Measurements from ENCODE around the gene S100A3. TPM values are rescaled to one million over a fixed set of nuclear protein-coding genes. Genes with fewer than 3 reads are reported as not detected.
"Not testable (repeated sequence)": the region's sequence is repeated elsewhere in the genome, so short reads cannot be mapped to it uniquely, and the experiment has no call there.

S100A3 gene
- total RNA-seq, 1 donor from 2014 or later: 0.79 TPM

DNA sequence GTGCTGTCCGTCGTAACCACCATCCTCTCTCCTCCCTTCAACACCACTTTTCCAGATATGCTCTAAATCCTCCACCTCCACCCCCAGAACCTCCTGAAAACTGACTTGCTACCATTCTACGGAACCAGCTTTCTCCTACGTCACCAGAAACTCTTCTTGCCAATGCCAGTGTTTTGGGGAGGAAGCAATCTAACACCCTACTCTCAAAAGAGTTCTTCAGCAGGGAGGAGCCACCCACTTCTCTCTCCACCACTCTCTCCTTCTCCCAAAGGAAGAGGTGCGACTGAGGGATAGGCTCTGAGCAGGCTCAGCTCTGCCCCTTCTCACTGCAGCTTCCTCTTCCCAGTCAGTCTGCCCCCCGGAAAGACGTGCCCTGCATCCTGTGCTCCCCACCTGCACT lies 22.6 kb upstream of the S100A3 start:
- intact Hi-C loops (cut with micrococcal nuclease): no loop called here
- no peak for ATAC-seq
- DNase-seq: no peak

- intact Hi-C loops (cut with micrococcal nuclease): no loop called here
- no peak for ATAC-seq
- no peak for DNase-seq
Measured at GRCh38 chr1:153570874-153571273, 21.8 kb upstream of the S100A3 start.

DNA sequence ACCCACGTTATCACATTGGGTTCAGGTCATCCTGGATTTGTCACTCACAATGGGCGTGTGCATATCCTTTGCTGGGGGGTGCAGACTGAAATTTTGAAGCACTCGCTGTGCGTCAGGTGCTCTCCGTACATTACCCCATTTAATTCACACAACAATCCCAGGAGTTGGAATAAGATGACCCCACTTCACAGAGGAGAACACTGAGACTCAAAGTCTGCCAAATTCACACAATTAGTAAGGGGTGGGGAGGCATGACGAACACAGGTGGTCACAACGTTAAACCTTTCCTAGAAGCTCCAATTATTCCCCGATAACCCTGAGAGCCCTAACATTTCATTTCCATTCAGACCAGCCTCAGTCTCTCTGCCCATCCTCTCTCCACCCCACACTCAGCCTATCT lies 20.4 kb upstream of the S100A3 start:
- ATAC-seq: no peak
- intact Hi-C loops (cut with micrococcal nuclease): no loop called here
- no peak for DNase-seq

DNA sequence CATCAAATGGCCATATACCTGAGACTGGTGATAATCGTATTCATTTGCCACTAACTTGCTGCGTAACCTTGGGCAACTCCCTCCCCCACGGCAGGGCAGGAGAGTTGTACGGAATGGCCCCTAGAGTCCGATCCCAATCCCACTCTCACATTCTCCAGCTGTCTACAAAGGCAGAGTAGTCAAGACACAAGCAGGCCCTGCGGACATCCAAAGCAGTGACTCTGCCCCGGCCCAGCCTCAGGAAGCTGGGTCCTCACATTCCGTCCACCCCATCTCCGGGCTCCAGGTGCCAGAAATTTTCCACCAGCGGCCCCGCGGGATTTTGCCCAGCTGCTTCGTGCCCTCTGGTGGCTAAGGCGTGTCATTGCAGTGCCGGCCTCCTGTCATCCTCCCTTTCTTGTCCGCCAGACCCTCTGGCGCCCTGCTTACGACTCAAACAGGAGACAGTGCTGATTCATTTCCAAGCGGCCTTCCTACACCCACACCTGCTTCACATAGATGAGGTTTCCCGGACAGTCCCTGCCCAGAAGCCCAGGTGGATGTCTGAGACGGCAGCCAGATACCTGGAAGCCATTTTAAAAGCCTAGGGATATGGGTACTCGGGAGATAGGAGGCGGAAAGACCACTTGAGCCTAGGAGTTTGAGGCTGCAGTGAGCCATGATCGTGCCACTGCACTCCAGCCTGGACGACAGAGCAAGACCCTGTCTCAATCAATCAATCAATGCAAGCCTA lies 19.5 kb upstream of the S100A3 start:
- DNase-seq: peak; percentile 92
- intact Hi-C loops (cut with micrococcal nuclease): no loop called here
- peak; percentile 36 for ATAC-seq

GRCh38 chr1:153567621-153568366 lies 18.7 kb upstream of the S100A3 start:
- intact Hi-C loops (cut with micrococcal nuclease): no loop called here
- ATAC-seq (no peak), DNase-seq (no peak)

- DNase-seq: peak; percentile 91
- ATAC-seq: peak; percentile 94
- intact Hi-C loops (cut with micrococcal nuclease): no loop called here
Measured at GRCh38 chr1:153566414-153567371, 17.6 kb upstream of the S100A3 start.

DNA sequence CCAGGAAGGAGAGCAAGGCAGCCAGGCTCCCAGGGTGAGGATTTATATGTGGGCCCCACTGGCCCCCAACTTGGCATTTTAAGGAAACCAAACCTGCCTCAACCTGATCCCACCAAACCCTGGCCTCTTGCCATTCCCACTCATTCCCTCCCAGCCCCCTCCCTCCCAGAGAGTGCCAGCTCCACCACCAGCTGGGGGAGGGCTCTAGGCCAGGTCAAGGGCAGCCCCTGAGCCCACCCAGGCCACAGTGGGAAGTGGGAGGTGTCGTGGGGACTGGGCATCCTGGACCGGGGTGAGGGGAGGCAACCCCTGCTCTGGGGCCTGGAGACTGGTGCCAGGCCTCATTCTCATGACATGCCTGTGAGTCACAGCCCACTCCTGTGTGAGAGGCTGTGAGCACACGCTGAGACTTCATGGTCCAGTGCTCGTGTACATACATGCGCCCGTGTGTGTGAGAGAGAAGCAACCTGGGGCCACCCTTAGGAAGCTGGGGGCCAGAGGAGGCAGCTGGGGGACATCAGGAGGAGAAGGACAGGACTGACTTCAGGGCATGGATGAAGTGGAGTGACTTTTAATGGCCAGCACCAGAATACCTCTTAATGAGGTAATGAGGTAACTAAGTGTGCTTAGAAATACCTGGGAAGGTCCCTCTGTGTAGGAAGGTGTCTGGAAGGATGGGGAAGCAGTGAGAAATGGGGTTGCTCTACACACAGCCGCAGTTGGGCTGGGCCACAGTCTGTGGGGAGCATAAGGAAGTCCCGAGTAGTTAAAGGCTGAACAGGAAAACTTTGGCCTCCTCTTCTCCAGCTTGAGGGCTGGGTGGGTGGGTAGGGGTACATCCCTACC lies 16.7 kb upstream of the S100A3 start, which contains the start of gene S100A2:
TSS of gene S100A2 (minus strand) at position 316 of the 846 bp plus-strand sequence. CDS start 1,967 bp downstream, outside the sequence.
- no peak for DNase-seq
- ATAC-seq: peak; percentile 28
- intact Hi-C loops (cut with micrococcal nuclease): no loop called here

DNA sequence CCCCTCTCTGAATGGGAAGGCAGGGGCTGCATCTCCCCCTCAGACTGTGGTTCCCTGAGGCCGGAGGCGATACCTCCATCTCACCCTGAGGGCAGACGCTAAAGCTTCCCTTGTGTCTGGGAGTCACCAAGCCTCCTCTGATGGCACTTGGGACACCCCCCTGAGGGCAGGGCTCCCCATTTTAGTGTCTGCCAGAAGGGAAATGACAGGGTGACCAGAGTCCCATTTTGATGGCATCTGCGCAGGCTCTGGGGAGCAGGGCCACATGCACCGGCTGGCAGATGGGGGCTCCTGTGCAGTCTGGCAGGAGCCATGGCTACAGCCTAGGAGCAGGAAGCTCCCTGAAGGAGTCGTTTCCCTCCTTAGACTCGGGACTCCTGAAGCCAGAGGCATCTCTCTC lies 14.9 kb upstream of the S100A3 start:
- intact Hi-C loops (cut with micrococcal nuclease): no loop called here
- no peak for ATAC-seq
- DNase-seq: no peak

DNA sequence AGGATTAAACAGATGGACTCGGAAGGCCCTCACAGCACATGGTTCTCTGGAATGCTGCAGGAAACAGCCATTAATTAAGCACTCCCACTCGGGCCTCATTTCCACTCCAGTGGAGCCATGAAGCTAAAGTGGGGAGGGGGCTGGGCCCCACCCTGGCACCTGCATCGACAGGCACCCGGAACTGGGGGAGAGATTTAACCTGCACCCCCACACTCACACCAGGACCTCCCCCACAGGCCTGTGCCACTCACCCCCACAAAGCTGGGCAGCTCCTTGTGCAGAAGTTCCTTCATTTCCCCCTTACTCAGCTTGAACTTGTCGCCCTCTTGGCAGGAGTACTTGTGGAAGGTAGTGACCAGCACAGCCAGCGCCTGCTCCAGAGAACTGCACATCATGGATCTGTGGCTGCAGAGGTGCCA lies 14.4 kb upstream of the S100A3 start:
- no peak for DNase-seq
- ATAC-seq: no peak
- intact Hi-C loops (cut with micrococcal nuclease): no loop called here

- DNase-seq; ATAC-seq; intact Hi-C loops (cut with micrococcal nuclease): not testable (repeated sequence)
Measured at GRCh38 chr1:153562021-153562420, 13.0 kb upstream of the S100A3 start.

DNA sequence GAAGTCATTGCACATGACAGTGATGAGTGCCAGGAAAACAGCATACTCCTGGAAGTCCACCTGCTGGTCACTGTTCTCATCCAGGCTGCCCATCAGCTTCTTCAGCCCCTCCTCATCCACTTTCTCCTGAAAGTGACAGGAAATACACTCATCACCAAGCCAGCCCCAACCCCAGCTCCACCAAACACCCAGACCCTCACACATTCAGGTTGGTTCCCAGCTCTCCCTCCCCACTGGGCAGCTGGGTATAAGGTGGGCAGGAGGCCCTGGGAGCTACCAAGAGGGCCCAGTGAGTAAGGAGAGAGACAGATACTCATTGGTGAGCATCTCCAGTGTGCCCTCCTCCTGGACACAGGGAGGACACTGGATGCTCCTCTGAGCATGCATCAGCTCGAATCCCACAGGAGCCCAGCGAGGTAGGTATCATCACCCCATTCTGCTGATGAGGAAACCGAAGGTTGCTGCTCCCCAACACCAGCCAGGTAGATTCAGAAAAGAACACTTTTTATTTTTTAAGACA lies 12.5 kb upstream of the S100A3 start:
- ATAC-seq (no peak), DNase-seq (no peak)
- intact Hi-C loops (cut with micrococcal nuclease): no loop called here

DNA sequence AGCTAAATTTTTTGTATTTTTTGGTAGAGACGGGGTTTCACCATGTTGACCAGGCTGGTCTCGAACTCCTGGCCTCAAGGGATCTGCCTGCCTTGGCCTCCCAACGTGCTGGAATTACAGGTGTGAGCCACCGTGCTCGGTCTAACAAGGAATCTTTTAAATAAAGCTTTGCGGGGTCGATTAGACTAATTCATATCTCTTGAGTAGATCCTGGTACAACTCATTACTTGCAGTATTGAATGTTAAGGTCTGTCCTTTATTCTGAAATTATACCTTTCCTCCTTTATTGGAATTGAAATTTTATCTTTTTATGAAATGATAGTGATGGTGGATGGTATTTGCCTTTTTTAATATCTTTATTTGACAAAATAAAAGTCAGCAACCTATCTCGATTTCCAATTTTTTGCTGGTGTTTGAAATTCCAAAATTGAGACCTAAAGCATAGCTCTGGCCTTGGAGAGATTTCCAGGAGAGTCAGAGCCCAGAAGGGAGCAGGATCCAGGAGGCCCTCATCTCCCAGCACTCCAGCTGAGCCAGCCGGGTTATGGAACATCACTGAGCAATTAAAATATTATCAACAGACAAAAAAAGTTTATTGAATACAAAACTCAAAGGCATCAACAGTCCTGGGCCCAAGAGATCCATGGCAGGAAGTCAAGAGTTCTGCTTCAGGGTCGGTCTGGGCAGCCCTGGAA lies 11.9 kb upstream of the S100A3 start:
- DNase-seq: peak; percentile 11
- intact Hi-C loops (cut with micrococcal nuclease): no loop called here
- no peak for ATAC-seq

GRCh38 chr1:153560241-153560640 lies 11.2 kb upstream of the S100A3 start:
- ATAC-seq (no peak), DNase-seq (no peak)
- intact Hi-C loops (cut with micrococcal nuclease): no loop called here

GRCh38 chr1:153557877-153558276 lies 8.8 kb upstream of the S100A3 start:
- intact Hi-C loops (cut with micrococcal nuclease): no loop called here
- ATAC-seq: no peak
- no peak for DNase-seq

DNA sequence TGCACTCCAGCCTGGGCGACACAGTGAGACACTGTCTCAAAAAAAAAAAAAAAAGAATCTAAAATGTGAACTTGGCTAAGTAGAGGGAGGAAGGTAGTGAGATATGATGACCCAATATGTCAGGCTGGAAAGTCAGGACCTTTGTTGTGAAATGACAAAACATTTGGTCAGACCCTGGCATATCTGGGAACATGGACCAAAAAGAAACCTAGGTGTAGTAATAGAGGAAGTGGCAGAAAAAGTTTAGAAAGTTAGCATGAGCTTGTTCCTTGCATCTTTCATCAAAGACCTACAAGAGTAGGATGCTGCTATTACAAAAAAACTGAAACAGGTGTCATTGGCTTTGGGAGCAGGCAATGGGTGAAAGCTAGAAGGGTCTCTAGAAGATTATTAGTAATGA lies 7.3 kb upstream of the S100A3 start:
- DNase-seq (no peak), ATAC-seq (no peak)
- intact Hi-C loops (cut with micrococcal nuclease): no loop called here

DNA sequence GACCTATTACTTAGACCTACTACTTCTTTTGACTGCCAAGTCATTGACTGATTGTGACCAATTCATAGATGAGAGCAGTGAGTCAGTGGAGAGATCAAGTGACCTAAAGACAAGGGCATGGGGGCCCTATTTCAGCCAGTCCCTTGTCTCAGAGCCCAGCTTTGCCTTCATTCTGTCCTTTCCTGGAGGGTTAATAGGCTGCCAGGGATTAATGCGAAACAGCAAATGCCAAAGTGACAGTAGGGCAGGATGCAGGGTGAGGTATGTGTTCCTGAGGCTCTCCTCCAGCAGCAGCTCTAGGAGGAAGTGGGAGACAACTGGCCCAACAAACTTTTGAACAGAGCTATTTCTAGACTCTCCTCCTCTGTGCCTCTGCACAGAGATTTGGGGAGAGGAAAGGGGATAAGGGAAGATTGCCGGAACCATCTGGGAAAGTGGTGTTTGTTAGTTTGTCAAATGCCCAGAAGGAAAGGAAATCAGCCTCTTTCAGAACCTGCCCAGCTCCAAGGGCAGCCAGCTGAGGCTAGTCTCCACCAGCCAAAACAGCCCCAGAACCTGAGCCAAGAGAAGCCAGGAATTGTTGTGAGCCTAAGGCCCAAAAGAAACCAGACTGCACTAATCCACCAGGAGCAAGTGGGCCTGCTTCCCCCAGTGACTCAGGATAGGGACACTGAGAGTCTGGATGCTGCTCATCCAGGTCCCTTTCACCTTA lies 4.9 kb upstream of the S100A3 start:
- DNase-seq (peak; percentile 23), ATAC-seq (peak; percentile 23)
- intact Hi-C loops (cut with micrococcal nuclease): no loop called here

- DNase-seq: peak; percentile 10
- intact Hi-C loops (cut with micrococcal nuclease): no loop called here
- no peak for ATAC-seq
Measured at GRCh38 chr1:153553096-153553495, 4.0 kb upstream of the S100A3 start.
